ENCODE measurements around the gene DLK2. TPM values are rescaled to one million over a fixed set of nuclear protein-coding genes. Genes with fewer than 3 reads are reported as not detected.

Gene DLK2
- total and polyA plus RNA-seq, 2 of the 13 experiments (the other 11 are each of a cell fraction or from before 2014, with no cell fraction given) = 1.2 to 3.8 TPM

- 0 out of 2 replicates have a peak, but pooled peaks have one; percentile 29 for TF ChIP-seq HMG20A (CRISPR knock-in tag; IDR thresholded peaks at IDR 0.05; ENCODE audit: borderline replicate concordance)
- TF ChIP-seq MEF2D (CRISPR knock-in tag; IDR thresholded peaks at IDR 0.05) = peak; percentile 45; the same call in 1 of the 2 replicates
- peak; percentile 93 for TF ChIP-seq ZNF549 (CRISPR knock-in tag; IDR thresholded peaks at IDR 0.05)
- peak; percentile 88 for TF ChIP-seq TEAD3 (CRISPR knock-in tag; optimal IDR thresholded peaks at IDR 0.05; ENCODE audit: borderline replicate concordance)
- peak; percentile 86 for TF ChIP-seq ZNF331 (CRISPR knock-in tag; IDR thresholded peaks at IDR 0.05)
- TF ChIP-seq ZNF703 (CRISPR knock-in tag; IDR thresholded peaks at IDR 0.05; ENCODE audit: borderline replicate concordance) = no peak
- no peak for TF ChIP-seq CC2D1A (CRISPR knock-in tag; IDR thresholded peaks at IDR 0.05)
- TF ChIP-seq RBM39 (IDR thresholded peaks at IDR 0.05; ENCODE audit: low read depth, low read length, poor library complexity, severe bottlenecking) = no peak
- peak; percentile 72 for TF ChIP-seq ZNF781 (CRISPR knock-in tag; IDR thresholded peaks at IDR 0.05; ENCODE audit: borderline replicate concordance, not compliant biosample characterization)
- TF ChIP-seq DR1 (CRISPR knock-in tag; IDR thresholded peaks at IDR 0.05) = no peak
- peak; percentile 90 for TF ChIP-seq NCOR1 (IDR thresholded peaks at IDR 0.05; ENCODE audit: borderline replicate concordance, low read length)
- TF ChIP-seq ZSCAN31 (CRISPR knock-in tag; IDR thresholded peaks at IDR 0.05; ENCODE audit: low read depth) = peak; percentile 54; the same call in 1 of the 2 replicates
- TF ChIP-seq ZBTB8A (CRISPR knock-in tag; IDR thresholded peaks at IDR 0.05; ENCODE audit: borderline replicate concordance, low read depth) = no peak
- no peak for TF ChIP-seq NR0B2 (CRISPR knock-in tag; IDR thresholded peaks at IDR 0.05)
- 0 out of 2 replicates have a peak, but pooled peaks have one; percentile 14 for TF ChIP-seq NR2F2 (IDR thresholded peaks at IDR 0.05; ENCODE audit: borderline replicate concordance, low read depth)
- TF ChIP-seq SOX5 (CRISPR knock-in tag; IDR thresholded peaks at IDR 0.05; ENCODE audit: borderline replicate concordance) = peak; percentile 55; the same call in 1 of the 2 replicates
- TF ChIP-seq ZNF598 (CRISPR knock-in tag; IDR thresholded peaks at IDR 0.05; ENCODE audit: borderline replicate concordance) = peak; percentile 51; the same call in 1 of the 2 replicates
- no peak for TF ChIP-seq CREBL2 (CRISPR knock-in tag; IDR thresholded peaks at IDR 0.05; ENCODE audit: borderline replicate concordance)
- TF ChIP-seq ZSCAN5A (CRISPR knock-in tag; IDR thresholded peaks at IDR 0.05; ENCODE audit: borderline replicate concordance) = no peak
- no peak for TF ChIP-seq ZBTB10 (CRISPR knock-in tag; IDR thresholded peaks at IDR 0.05; ENCODE audit: borderline replicate concordance)
- 0 out of 2 replicates have a peak, but pooled peaks have one; percentile 25 for TF ChIP-seq ZMYM4 (CRISPR knock-in tag; IDR thresholded peaks at IDR 0.05)
- no peak for TF ChIP-seq GFI1 (CRISPR knock-in tag; IDR thresholded peaks at IDR 0.05; ENCODE audit: borderline replicate concordance)
- TF ChIP-seq ZNF710 (CRISPR knock-in tag; IDR thresholded peaks at IDR 0.05; ENCODE audit: borderline replicate concordance) = no peak
- 0 out of 2 replicates have a peak, but pooled peaks have one; percentile 32 for TF ChIP-seq DPF2 (CRISPR knock-in tag; IDR thresholded peaks at IDR 0.05; ENCODE audit: borderline replicate concordance, low read depth)
Measured at GRCh38 chr6:43493833-43494232, 38.5 kb upstream of the DLK2 start (continued).
